IgD-negative memory B cell (primary cell): ENCODE measurements around the gene RNF144B. TPM values are rescaled to one million over a fixed set of nuclear protein-coding genes. Genes with fewer than 3 reads are reported as not detected.
A peak's percentile ranks its signal among the peaks of the same experiment; 100 is the strongest.
"Not testable (repeated sequence)": the region's sequence is repeated elsewhere in the genome, so short reads cannot be mapped to it uniquely, and the experiment has no call there.

Experiments used
- H3K27ac Mint-ChIP-seq, 3 donors: one replicate each; pipeline ENCODE4 v1.8.0; 2020 to 2022; ENCODE audit warnings: mild to moderate bottlenecking in 3 of 3, mixed read lengths in 3 of 3, moderate library complexity in 1 of 3
- H3K27me3 Mint-ChIP-seq: one replicate; pipeline ENCODE4 v1.8.0; 2021; ENCODE audit warnings: mixed read lengths
- H3K36me3 Mint-ChIP-seq: one replicate; pipeline ENCODE4 v1.8.0; 2020; ENCODE audit warnings: mild to moderate bottlenecking, mixed read lengths
- H3K4me1 Mint-ChIP-seq, 3 donors: one replicate each; pipeline ENCODE4 v1.8.0; 2020 to 2022; ENCODE audit warnings: mixed read lengths in 3 of 3, mild to moderate bottlenecking in 1 of 3
- H3K4me3 Mint-ChIP-seq, 4 donors: one replicate each; pipeline ENCODE4 v1.8.0; 2020 to 2022; ENCODE audit warnings: mild to moderate bottlenecking in 4 of 4, mixed read lengths in 4 of 4, moderate library complexity in 3 of 4
- H3K9me3 Mint-ChIP-seq, 3 donors: one replicate each; pipeline ENCODE4 v1.8.0; 2020 to 2021; ENCODE audit warnings: mixed read lengths in 3 of 3, mild to moderate bottlenecking in 1 of 3
- polyA plus RNA-seq: library from polyadenylated mRNA; unstranded; fragments of 300-500 nt; fragmentation: Illumina TruSeq; gene quantifications from one replicate; pipeline ENCODE4 v1.2.3, GENCODE V29; 2021

RNF144B gene
- polyA plus RNA-seq = 6.2 TPM

DNA sequence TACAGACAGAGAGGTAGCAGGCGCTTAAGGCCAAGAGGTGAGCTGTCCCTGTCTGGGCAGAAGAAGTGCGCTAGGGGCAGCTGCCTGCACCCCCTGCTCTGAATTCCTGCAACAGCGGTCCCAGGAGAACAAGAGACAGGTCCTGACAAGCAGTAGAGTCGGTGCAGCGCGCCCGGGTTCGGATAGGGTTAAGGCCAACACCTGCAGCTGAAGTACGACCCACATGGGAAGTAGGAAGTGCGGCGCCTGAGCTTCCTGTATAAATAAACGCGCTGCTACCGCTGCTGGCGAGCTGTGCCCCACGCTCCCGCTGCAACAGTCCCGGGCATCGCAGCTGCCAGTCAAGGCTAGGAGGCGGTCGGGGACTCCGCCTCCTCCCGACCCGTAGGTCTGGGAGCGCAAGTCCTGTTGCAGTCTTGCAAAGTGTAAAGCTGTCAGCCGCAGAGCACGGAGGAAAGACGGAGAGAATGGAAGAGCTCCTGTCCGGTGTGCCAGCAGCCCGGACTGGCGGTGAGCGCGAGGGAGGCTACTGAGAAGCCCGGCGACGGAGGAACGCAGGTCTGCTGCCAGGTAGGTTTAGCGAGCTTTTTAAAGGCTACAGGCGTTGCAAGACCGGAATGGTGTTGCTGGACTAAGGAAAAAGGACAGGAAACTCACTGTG, at the start of gene RNF144B:
Gene RNF144B (plus strand): TSS at position 290 of the 661 bp plus-strand sequence. CDS start 12,185 bp downstream, outside the sequence.
- Mint-ChIP-seq H3K27me3 (no peaks in the 10 kb centered on the region), H3K36me3 (peaks cover 2% of the 10 kb centered on the region), H3K9me3 (no peaks in the 10 kb centered on the region), H3K27ac (peak within 1 kb of the TSS; percentile 14 to 84 (median 80)), H3K4me1 (peaks cover 27 to 39% (median 33%) of the 10 kb centered on the region in 3 donors), H3K4me3 (peak within 1 kb of the TSS; percentile 99 to 100 (median 99))

DNA sequence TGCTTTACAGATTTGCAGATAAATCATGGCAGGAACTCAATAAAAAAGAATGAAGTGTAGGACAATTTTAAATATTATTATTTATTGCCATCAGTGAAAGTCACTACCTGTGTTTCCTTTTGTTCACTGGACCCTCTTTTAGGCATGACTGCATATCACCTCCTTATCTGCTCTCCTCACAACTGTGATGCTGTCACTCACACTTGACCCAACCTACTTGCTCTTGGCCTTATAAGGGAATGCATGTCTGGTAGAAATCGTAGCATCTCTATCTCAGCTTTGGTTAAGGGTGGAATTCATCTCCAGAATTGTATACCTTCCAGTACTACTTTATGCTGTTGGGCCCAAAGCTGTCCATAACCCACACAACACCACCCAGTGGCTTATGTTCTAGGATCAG, 47.6 kb upstream of the RNF144B start:
- Mint-ChIP-seq H3K27ac (no peak overlapping the region), H3K4me3 (no peak overlapping the region), H3K27me3 (no peaks in the 10 kb centered on the region), H3K4me1 (peaks cover 6 to 26% (median 18%) of the 10 kb centered on the region in 3 donors), H3K36me3 (no peaks in the 10 kb centered on the region), H3K9me3 (no peaks in the 10 kb centered on the region)

DNA sequence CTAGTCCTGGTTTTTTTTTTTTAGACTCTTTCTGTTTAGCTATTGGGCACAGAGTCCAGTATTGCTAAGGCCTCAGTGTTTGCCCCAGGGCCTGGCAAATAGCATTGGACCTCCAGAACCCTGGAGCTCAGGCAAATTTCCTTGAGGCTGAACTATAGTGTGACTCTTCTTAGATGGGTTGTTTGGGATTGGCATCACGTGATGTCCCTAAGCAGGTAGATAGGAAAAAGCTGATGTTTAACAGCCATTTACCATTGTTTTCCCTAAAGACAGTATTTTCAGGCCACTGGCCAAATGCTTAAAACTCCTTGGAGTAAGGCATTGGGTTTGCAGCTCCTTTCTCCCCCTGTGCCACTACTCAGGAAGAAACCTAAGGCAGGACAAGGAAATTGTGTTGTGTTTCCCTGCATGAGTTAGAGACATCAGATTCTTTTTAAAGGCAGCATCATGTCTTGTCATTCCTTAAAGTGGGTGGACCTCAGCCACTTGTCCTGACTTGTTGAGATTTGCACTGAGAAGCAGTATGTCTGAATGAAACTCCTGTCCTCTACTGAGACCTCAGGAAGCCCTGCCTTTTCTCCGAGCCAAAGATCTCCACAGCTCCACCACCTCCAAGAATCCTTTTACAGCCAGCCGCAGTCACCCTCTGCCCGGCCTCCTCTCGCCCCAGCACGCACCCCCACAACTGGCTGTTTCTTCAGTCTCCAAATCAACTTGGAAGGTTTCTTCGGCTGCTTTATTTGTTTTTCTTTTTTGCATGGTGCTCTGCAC, 46.2 kb upstream of the RNF144B start:
- no peaks in the 10 kb centered on the region for H3K9me3 Mint-ChIP-seq
- peak overlapping the region in 1 of 4 donors; percentile 80 for H3K4me3 Mint-ChIP-seq
- H3K27ac Mint-ChIP-seq = peak overlapping the region in 1 of 3 donors; percentile 57
- no peaks in the 10 kb centered on the region for H3K36me3 Mint-ChIP-seq
- H3K4me1 Mint-ChIP-seq = peaks cover 6 to 26% (median 18%) of the 10 kb centered on the region in 3 donors
- no peaks in the 10 kb centered on the region for H3K27me3 Mint-ChIP-seq

DNA sequence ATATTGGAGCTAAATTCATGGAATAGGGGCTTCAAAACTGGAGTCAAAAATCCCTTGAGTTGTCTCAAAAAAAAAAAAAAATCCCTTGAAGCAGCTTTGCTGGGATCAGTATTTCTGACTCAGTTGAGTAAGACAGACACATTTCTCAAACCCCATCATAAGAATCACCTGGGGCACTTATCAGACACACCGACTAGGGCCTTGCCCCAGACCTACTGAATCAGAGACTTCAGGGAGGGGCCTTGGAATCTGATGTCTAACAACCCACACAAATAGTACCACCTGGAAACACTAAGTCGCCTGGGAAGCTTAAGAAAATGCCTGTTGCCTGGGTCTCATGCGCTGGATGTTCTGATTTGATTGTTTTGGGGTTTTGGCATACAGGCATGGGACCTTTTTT, 44.9 kb upstream of the RNF144B start:
- Mint-ChIP-seq H3K9me3 (no peaks in the 10 kb centered on the region), H3K4me3 (no peak overlapping the region), H3K27ac (no peak overlapping the region), H3K27me3 (peaks cover 2% of the 10 kb centered on the region), H3K36me3 (no peaks in the 10 kb centered on the region), H3K4me1 (peaks cover 5 to 24% (median 11%) of the 10 kb centered on the region in 3 donors)

DNA sequence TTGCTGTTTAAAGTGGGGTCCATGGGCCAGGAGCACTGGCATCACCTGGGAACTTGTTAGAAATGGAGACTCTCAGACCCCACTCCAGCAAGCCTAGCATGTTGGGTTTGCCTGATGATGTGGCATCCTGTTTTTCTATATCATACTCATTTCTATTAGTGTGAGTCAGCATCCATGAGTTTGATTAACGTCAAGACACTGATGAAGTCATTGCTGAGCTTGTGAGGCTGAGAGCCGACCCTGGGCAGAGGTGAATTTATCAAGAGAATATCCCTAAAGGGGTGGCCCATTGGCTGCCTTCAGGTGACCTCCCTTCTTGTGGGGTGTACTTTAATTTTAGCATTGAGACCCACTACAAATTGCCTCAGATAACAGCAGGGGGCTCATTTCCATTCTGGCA, 43.4 kb upstream of the RNF144B start:
- peaks cover 2% of the 10 kb centered on the region for H3K27me3 Mint-ChIP-seq
- no peaks in the 10 kb centered on the region for H3K9me3 Mint-ChIP-seq
- H3K4me3 Mint-ChIP-seq = no peak overlapping the region
- H3K4me1 Mint-ChIP-seq = peaks cover 4 to 17% (median 5%) of the 10 kb centered on the region in 3 donors
- peak overlapping the region in 1 of 3 donors; percentile 53 for H3K27ac Mint-ChIP-seq
- H3K36me3 Mint-ChIP-seq = no peaks in the 10 kb centered on the region

DNA sequence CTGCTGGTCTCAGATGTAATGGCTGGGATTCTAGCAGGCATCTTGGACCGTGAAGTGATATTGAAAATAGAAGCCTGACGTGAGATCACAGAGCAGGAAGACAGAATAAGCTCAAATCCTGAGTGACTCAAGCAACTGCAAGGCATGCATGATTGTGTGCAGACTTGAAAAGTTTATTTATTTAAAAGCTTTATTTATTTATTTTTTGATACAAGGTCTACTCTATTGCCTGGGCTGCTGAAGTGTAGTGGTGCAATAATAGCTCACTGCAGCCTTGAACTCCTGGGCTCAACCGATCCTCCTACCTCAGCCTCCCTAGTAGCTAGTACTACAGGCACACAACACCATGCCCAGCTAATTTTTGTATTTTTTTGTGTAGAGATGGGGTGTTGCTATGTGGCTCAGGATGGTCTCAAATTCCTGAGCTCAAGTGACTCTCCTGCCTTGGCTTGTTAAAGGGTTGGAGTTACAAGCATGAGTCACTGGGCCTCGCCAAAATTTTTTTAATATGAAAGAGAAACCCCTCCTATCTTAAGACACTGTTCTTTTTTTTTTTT, 40.1 kb upstream of the RNF144B start:
- no peaks in the 10 kb centered on the region for H3K9me3 Mint-ChIP-seq
- H3K4me1 Mint-ChIP-seq = peaks cover 6 to 13% (median 8%) of the 10 kb centered on the region in 3 donors
- H3K27me3 Mint-ChIP-seq = peaks cover 2% of the 10 kb centered on the region
- no peaks in the 10 kb centered on the region for H3K36me3 Mint-ChIP-seq
- H3K27ac Mint-ChIP-seq = no peak overlapping the region
- no peak overlapping the region for H3K4me3 Mint-ChIP-seq

DNA sequence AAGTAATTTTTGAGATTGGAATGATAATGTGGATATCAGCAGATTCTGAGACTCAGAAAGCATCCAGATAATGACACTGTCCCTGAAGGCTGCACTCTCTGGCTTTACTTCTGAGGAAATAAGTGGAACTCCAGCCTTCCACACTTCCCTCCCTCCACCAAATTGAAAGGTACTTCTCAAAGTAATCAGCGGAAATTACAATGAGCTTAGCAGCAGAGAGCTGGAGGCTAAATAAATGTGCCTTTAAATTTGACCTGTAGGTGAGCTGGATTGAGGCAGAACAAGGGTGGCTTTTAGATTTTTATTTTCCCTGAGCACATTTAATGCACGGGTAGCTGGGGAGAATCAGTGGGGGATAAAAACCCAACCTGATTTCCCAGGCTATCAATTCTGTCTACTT, 39.3 kb upstream of the RNF144B start:
- Mint-ChIP-seq H3K27ac (no peak overlapping the region), H3K36me3 (no peaks in the 10 kb centered on the region), H3K9me3 (no peaks in the 10 kb centered on the region), H3K4me3 (no peak overlapping the region), H3K27me3 (peaks cover 2% of the 10 kb centered on the region), H3K4me1 (peaks cover 6 to 10% (median 9%) of the 10 kb centered on the region in 3 donors)

DNA sequence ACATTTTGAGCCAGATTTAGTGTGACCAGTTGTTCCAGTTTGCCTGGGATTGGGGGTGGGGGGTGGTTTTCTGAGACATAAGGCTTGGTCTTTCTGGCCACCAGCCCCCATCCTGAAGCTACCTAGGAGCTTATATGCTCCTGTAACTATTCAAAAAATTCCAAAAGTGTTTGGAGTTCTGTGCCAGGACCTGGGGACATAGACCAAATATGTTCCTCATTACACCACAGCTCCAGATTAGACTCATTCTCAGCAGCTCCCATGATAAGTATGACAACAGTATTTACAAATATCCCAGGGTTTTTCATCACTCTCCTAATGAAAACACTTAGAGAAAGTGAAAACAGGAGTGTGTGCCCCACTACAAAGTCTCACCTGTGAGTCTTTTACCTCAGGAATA, 37.8 kb upstream of the RNF144B start:
- H3K9me3 Mint-ChIP-seq = no peaks in the 10 kb centered on the region
- peaks cover 6 to 11% (median 11%) of the 10 kb centered on the region in 3 donors for H3K4me1 Mint-ChIP-seq
- no peak overlapping the region for H3K27ac Mint-ChIP-seq
- H3K36me3 Mint-ChIP-seq = peaks cover under 1% of the 10 kb centered on the region
- H3K27me3 Mint-ChIP-seq = peaks cover 2% of the 10 kb centered on the region
- H3K4me3 Mint-ChIP-seq = no peak overlapping the region

DNA sequence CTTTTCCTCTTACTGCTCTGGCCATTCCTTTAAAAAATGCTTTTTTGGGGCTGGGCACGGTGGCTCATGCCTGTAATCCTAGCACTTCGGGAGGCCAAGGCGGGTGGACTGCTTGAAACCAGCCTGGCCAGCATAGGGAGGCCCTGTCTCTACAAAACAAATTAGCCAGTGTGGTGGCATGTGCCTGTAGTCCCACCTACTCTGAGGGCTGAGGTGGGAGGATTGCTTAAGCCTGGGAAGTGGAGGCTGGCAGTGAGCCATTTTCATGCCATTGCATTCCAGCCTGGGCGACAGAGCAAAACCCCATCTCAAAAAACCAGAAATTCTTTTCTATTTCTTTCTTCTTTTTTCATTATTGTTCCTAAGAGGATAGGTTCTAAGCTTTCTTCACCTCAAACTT, 36.9 kb upstream of the RNF144B start:
- Mint-ChIP-seq H3K27ac (no peak overlapping the region), H3K4me3 (no peak overlapping the region), H3K4me1 (peaks cover 6 to 11% (median 11%) of the 10 kb centered on the region in 3 donors), H3K36me3 (peaks cover 1% of the 10 kb centered on the region), H3K9me3 (no peaks in the 10 kb centered on the region), H3K27me3 (peaks cover 2% of the 10 kb centered on the region)

DNA sequence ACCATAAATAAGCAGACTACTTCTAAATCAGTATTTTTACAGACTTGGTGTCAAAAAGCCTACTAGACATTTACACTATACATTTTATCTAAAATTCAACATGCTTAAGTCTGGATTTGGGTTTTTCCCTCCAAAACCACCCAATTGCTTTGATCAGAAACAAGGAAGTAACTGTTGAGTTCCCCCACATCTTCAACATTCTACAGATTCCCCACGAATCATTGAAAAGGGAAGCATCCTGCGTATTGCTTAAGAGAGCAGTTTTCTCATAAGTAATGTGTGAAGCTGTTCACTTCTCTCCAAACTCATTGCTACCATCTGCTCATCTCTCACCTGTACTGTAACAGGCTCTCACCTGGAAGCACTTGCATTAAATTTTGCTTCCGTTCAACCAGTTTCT, 36.4 kb upstream of the RNF144B start:
- Mint-ChIP-seq H3K4me1 (peaks cover 6 to 11% (median 11%) of the 10 kb centered on the region in 3 donors), H3K9me3 (no peaks in the 10 kb centered on the region), H3K4me3 (no peak overlapping the region), H3K27ac (peak overlapping the region in 1 of 3 donors; percentile 57), H3K27me3 (peaks cover 2% of the 10 kb centered on the region), H3K36me3 (peaks cover 1% of the 10 kb centered on the region)

DNA sequence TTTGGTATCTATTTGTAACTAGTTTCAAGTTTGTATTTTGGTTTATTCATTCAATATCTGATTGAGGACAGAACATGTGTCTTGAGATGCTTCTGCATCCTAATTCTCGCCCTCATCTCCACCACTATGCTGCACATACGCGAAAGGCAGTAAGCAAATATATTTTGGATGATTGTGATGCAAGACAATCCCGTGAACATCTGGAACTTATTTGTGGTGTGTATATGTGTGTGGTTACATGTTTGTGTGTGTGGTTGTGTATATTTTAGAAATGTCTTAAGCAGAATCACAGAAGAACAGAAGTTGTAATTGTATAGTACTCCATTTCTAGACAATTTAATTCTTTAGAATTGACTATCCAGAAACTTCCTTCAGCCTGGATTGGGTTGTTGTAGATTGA, 35.1 kb upstream of the RNF144B start:
- H3K4me3 Mint-ChIP-seq = no peak overlapping the region
- H3K36me3 Mint-ChIP-seq = peaks cover 1% of the 10 kb centered on the region
- no peaks in the 10 kb centered on the region for H3K9me3 Mint-ChIP-seq
- no peaks in the 10 kb centered on the region for H3K27me3 Mint-ChIP-seq
- H3K4me1 Mint-ChIP-seq = peaks cover 6 to 11% (median 10%) of the 10 kb centered on the region in 3 donors
- H3K27ac Mint-ChIP-seq = no peak overlapping the region

DNA sequence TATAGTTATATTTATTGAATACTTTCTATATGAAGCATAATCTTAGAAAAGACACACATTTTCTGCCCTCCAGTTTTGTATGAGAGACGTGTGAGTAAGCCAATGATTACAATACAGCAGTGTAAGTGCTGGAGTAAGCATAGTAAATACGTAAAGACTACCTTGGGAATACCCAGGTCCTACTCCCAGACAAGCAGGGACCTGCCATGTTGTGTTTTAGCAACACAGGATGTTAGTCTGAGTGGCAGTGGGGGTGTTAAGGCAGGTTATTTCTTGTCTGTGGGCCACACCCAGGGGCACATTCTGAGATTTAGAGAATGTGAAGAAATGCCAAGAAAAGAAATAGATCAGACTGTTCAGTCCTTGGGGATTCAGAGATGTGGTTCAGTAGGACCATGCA, 34.3 kb upstream of the RNF144B start:
- peaks cover 1% of the 10 kb centered on the region for H3K36me3 Mint-ChIP-seq
- H3K4me3 Mint-ChIP-seq = no peak overlapping the region
- H3K9me3 Mint-ChIP-seq = no peaks in the 10 kb centered on the region
- no peaks in the 10 kb centered on the region for H3K27me3 Mint-ChIP-seq
- H3K27ac Mint-ChIP-seq = no peak overlapping the region
- peaks cover 6 to 11% (median 10%) of the 10 kb centered on the region in 3 donors for H3K4me1 Mint-ChIP-seq

DNA sequence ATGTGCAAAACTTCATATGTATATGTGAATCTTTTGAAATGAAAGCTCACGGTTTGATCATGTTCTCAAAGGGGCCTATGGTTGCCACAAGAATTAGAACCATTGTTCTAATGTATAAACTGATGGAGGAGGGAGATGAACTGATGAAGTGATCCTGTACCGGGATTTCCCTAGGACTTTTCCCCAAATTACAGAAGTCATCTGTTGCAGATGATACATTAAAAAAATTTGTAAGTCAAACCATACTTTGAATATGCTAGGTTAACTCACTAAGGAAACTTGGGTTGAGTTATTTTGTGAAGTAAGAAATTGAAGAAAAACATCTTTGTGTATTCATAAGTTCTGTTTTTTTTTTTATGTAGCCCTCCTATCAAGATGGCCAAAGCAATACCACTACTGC, 33.9 kb upstream of the RNF144B start:
- Mint-ChIP-seq H3K36me3 (peaks cover 1% of the 10 kb centered on the region), H3K27me3 (no peaks in the 10 kb centered on the region), H3K9me3 (peaks cover 0 to 3% (median 2%) of the 10 kb centered on the region in 3 donors), H3K4me1 (peaks cover 6 to 11% (median 10%) of the 10 kb centered on the region in 3 donors), H3K27ac (no peak overlapping the region), H3K4me3 (no peak overlapping the region)

DNA sequence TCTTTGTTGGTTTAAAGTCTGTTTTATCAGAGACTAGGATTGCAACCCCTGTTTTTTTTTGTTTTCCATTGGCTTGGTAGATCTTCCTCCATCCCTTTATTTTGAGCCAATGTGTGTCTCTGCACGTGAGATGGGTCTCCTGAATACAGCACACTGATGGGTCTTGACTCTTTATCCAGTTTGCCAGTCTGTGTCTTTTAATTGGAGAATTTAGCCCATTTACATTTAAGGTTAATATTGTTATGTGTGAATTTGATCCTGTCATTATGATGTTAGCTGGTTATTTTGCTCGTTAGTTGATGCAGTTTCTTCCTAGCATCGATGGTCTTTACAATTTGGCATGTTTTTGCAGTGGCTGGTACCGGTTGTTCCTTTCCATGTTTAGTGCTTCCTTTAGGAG, 29.6 kb upstream of the RNF144B start:
- not testable (repeated sequence) for H3K27me3 Mint-ChIP-seq, H3K4me3 Mint-ChIP-seq, H3K36me3 Mint-ChIP-seq, H3K27ac Mint-ChIP-seq, H3K9me3 Mint-ChIP-seq
- peaks cover 22 to 30% (median 26%) of the 10 kb centered on the region in 3 donors for H3K4me1 Mint-ChIP-seq

DNA sequence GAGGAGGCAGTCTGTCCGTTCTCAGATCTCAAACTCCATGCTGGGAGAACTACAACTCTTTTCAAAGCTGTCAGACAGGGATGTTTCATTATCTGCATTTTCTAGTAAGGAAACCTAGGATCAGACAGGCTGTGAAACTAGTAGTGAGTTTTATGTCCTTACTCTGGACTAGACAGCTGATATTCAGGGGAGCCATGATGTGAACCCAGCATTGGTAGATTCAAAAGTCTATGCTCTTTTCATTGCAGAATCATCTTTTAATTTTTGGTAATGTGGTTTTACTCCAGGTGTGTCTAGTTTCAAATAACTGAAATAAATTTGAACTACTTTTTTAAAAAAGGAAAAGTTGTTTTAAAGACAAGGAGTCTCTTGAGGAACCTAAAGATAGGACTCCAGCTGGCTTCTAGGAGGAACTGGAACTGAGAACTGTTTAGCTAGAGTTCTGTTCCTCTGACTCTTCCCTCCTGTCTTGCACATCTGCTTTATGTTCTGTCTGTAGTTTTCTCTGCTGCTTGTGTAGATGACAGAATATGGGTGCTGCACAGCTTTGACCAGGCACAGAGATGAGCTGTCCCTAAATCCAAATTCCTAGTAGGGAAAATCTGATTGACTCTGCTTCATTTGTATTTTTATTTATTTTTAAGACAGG, 27.8 kb upstream of the RNF144B start:
- Mint-ChIP-seq H3K27ac (no peak overlapping the region), H3K4me3 (peak overlapping the region in 2 of 4 donors; percentile 41 to 74), H3K9me3 (peaks cover 0 to 3% (median 2%) of the 10 kb centered on the region in 3 donors)

More for the DNA sequence above, 27.8 kb upstream of the RNF144B start:
- Mint-ChIP-seq H3K4me1 (peaks cover 22 to 30% (median 25%) of the 10 kb centered on the region in 3 donors), H3K27me3 (no peaks in the 10 kb centered on the region), H3K36me3 (peaks cover under 1% of the 10 kb centered on the region)
